Activated CD4-positive, alpha-beta memory T cell treated with anti-CD3 and anti-CD28 coated beads for 36 hours (primary cell): Measurements from ENCODE around the gene KLF8. TPM values are rescaled to one million over a fixed set of nuclear protein-coding genes. Genes with fewer than 3 reads are reported as not detected.
A peak's percentile ranks its signal among the peaks of the same experiment; 100 is the strongest.
"Not testable (repeated sequence)": the region's sequence is repeated elsewhere in the genome, so short reads cannot be mapped to it uniquely, and the experiment has no call there.

Experiments
- CTCF ChIA-PET: fragments of 350-600 bp; sonication (Branson Sonifier 250); formaldehyde crosslinking; loops from one replicate; lab custom pipeline; 2021; ENCODE audit warnings: antibody characterized with exemption, inconsistent platforms; lab: Charles Lee
- POLR2A ChIA-PET: fragments of 350-600 bp; sonication (Branson Sonifier 250); formaldehyde crosslinking; loops from one replicate; lab custom pipeline; 2021; ENCODE audit warnings: antibody characterized with exemption; lab: Charles Lee
- DNase-seq: peaks from one replicate; pipeline ENCODE4 v3.0.0-alpha.2; 2020
- H3K27ac Mint-ChIP-seq: one replicate; pipeline ENCODE4 v1.8.0; 2021; ENCODE audit warnings: mixed read lengths
- H3K27me3 Mint-ChIP-seq: one replicate; pipeline ENCODE4 v1.8.0; 2021; ENCODE audit warnings: mixed read lengths
- H3K36me3 Mint-ChIP-seq: one replicate; pipeline ENCODE4 v1.8.0; 2021; ENCODE audit warnings: mixed read lengths
- H3K4me1 Mint-ChIP-seq: one replicate; pipeline ENCODE4 v1.8.0; 2021; ENCODE audit warnings: low read depth, mixed read lengths
- H3K4me3 Mint-ChIP-seq: one replicate; pipeline ENCODE4 v1.8.0; 2021; ENCODE audit warnings: mild to moderate bottlenecking, mixed read lengths
- H3K9me3 Mint-ChIP-seq: one replicate; pipeline ENCODE4 v1.8.0; 2021; ENCODE audit warnings: mixed read lengths
- intact Hi-C: fragments of 100-400 bp; cut with micrococcal nuclease; formaldehyde crosslinking; loops from one replicate; pipeline ENCODE4 v1.15.1; 2023
- total RNA-seq, 2 experiments: library from RNA; stranded (reverse); gene quantifications; one replicate each; pipeline ENCODE4 v1.2.3, GENCODE V29; 2021

The KLF8 gene
- 1 to 10 TPM; 3.2 to 4.4 TPM for total RNA-seq

DNA sequence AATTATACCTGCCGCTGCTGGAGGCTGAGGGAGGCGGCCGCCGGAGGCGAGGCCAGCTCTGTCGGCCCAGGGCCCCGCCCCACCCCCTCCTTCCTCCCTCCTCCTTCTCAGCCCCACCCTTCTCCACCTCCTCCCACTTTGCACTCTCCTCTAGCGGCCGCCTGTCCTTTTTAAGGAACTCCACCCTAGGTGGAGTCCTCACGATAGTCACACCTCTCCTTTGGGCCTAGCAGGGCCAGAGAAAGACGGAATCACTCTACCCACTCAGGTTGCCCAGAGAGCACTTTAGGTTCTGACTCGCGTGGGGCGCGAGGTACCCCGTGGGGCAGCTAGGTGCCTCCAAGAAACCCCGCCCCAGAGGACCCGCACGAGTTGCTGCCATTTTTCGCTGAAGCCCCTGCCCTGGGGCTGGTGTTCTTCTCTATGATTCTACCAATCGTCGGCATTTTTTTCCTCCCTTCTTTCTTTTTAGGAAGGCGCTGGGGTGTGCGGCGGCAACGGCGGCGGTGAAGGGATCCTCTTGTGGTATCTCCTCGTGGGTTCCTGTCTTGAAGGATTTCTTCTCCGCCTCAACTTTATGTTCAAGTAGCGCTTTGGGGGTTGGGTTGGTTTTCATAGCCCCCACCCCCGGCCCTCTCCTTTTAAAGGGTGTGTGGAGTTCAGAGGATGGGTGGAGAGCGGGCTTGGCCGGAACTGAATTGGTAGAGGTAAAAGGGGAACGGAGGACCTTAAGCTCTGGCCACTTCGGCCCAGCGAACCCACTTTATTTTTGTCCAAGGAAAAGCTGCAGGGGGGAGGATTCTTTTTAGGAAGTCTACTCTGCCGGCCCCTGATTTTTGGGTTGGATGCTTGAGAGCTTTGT is at the start of gene KLF8:
Gene KLF8 (plus strand): TSS at position 136 of the 862 bp plus-strand sequence. CDS start 979 bp downstream, outside the sequence.
- ChIA-PET POLR2A (interaction anchor here (1.7 kb wide), 1 partner anchor 496 kb away, joined by 7 read pairs; the partner anchor contains the start of gene NBDY), CTCF (interaction anchor here (0.7 to 1.9 kb wide), 4 partner anchors 15 to 588 kb away, joined by 3 to 9 read pairs (median 4); no protein-coding TSS in a partner anchor)

DNA sequence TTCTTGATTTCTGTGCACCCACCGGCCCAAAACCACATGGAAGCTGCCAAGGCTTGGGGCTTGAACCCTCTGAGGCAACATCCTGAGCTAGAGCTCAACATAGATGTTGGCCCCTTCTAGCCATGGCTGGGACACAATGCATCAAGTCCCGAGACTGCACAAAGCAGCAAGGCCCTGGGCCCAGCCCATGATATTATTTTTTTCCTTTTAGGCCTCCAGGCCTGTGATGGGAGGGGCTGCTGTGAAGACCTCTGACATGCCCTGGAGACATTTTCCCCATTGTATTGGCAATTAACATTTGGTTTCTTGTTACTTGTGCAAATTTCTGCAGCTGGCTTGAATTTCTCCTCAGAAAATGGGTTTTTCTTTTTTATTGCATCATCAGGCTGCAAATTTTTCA is 25.2 kb upstream of the KLF8 start:
- H3K27me3 Mint-ChIP-seq, POLR2A ChIA-PET, H3K27ac Mint-ChIP-seq, H3K4me1 Mint-ChIP-seq, CTCF ChIA-PET, intact Hi-C loops, DNase-seq, H3K4me3 Mint-ChIP-seq, H3K36me3 Mint-ChIP-seq: not testable (repeated sequence)
- peaks cover 17% of the 10 kb centered on the region for H3K9me3 Mint-ChIP-seq

More for the DNA sequence above, at the start of gene KLF8:
- peak; percentile 61 for DNase-seq
- H3K27ac Mint-ChIP-seq, result no peak within 1 kb of the TSS
- no peaks in the 10 kb centered on the region for H3K36me3 Mint-ChIP-seq
- no peaks in the 10 kb centered on the region for H3K9me3 Mint-ChIP-seq
- intact Hi-C loops, result loop anchor here (2.0 to 5.0 kb wide), 2 partner anchors 324 to 500 kb away; no protein-coding TSS in a partner anchor
- H3K27me3 Mint-ChIP-seq, result no peaks in the 10 kb centered on the region
- peak within 1 kb of the TSS; percentile 72 for H3K4me3 Mint-ChIP-seq
- H3K4me1 Mint-ChIP-seq, result peaks cover 12% of the 10 kb centered on the region

DNA sequence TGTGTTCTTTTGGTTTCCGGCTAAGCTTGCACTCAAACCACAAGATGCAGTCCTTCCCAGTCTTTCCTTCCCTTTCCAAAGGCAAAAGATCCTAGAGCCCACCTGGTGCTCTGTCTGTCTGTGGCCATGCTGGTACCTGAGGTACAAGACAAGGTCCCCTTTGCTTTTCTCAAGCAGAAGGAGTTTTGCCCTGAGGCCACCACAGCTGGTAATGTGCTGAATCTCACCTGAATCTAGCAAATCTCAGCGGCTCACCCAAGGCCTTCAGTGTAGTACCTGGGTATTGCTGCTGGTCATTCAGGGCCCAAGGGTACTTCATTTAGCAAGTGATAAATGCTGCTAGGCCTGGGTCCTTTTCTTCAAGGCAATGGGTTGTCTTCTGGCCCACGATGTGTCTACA is 20.5 kb upstream of the KLF8 start:
- Mint-ChIP-seq H3K9me3 (peaks cover 6% of the 10 kb centered on the region), H3K27me3 (no peaks in the 10 kb centered on the region), H3K4me1 (no peaks in the 10 kb centered on the region), H3K36me3 (no peaks in the 10 kb centered on the region), H3K27ac (no peak overlapping the region), H3K4me3 (no peak overlapping the region)
- ChIA-PET POLR2A (no interaction called here), CTCF (no interaction called here)
- intact Hi-C loops, result no loop called here
- DNase-seq, result no peak

DNA sequence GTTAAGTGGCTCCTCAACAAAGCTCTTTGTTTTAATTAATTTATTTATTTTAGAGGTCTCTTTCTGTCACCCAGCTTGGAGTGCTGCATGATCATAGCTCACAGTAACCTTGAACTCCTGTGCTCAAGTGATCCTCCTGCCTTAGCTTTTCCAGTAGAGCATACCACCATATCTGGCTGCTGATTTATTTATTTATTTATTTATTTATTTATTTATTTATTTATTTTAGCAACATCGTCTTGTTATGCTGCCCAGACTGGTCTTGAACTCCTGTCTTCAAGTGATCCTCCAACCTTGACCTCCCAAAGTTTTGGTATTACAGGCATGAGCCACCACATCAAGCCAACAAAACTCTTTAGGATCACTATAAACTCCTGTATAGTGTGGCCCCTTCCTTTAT is 15.8 kb upstream of the KLF8 start:
- Mint-ChIP-seq H3K4me1 (no peaks in the 10 kb centered on the region), H3K27ac (no peak overlapping the region), H3K36me3 (no peaks in the 10 kb centered on the region), H3K4me3 (no peak overlapping the region), H3K9me3 (no peaks in the 10 kb centered on the region), H3K27me3 (no peaks in the 10 kb centered on the region)
- intact Hi-C loops, result no loop called here
- ChIA-PET POLR2A (no interaction called here), CTCF (no interaction called here)
- DNase-seq, result no peak

DNA sequence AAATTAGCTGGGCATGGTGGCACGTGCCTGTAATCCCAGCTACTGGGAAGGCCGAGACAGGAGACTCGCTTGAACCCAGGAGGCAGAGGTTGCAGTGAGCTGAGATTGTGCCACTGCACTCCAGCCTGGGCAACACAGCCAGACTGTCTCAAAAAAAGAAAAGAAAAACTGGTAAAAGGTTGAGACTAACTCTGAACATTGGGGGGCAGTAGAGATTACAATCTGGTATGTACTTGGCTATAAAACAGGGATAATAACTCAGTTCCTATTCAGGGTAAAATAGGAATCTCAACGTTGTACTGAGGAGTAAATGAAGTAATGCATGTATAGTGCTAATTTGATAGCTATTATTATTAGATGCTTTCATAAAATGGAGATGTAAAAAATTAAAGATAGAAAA is 12.5 kb upstream of the KLF8 start:
- H3K36me3 Mint-ChIP-seq, result no peaks in the 10 kb centered on the region

DNA sequence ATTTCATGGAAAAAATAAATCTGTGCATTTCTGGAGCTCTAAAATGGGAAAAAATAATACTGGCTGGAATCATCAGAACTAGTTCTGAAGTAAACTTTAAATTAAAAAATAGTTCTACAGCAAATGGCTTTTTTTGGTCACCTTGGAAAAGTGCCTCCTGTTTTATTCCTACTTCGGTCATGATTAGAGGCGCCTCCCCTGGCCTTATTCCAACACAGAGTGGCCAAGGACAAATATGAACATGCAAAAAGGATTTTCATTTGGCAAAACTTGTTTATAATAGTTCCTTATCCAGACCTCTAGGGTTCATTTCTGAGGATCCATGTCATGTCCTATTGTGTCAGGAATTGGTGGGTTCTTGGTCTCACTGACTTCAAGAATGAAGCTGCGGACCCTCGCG is 11.1 kb upstream of the KLF8 start:
- H3K4me1 Mint-ChIP-seq, result no peaks in the 10 kb centered on the region
- no peaks in the 10 kb centered on the region for H3K36me3 Mint-ChIP-seq
- no peak overlapping the region for H3K27ac Mint-ChIP-seq
- ChIA-PET POLR2A (no interaction called here), CTCF (no interaction called here)
- H3K9me3 Mint-ChIP-seq, result no peaks in the 10 kb centered on the region
- H3K4me3 Mint-ChIP-seq, result no peak overlapping the region
- no peak for DNase-seq
- H3K27me3 Mint-ChIP-seq, result no peaks in the 10 kb centered on the region
- intact Hi-C loops, result no loop called here

More for the DNA sequence above, 12.5 kb upstream of the KLF8 start:
- ChIA-PET CTCF (interaction anchor here (0.7 to 0.8 kb wide), 2 partner anchors 8 to 29 kb away, joined by 3 read pairs; no protein-coding TSS in a partner anchor), POLR2A (no interaction called here)
- DNase-seq, result no peak
- Mint-ChIP-seq H3K27ac (no peak overlapping the region), H3K9me3 (no peaks in the 10 kb centered on the region), H3K27me3 (no peaks in the 10 kb centered on the region), H3K4me1 (no peaks in the 10 kb centered on the region), H3K4me3 (no peak overlapping the region)
- intact Hi-C loops, result loop anchor here (1.0 kb wide), 1 partner anchor 507 kb away; no protein-coding TSS in a partner anchor

DNA sequence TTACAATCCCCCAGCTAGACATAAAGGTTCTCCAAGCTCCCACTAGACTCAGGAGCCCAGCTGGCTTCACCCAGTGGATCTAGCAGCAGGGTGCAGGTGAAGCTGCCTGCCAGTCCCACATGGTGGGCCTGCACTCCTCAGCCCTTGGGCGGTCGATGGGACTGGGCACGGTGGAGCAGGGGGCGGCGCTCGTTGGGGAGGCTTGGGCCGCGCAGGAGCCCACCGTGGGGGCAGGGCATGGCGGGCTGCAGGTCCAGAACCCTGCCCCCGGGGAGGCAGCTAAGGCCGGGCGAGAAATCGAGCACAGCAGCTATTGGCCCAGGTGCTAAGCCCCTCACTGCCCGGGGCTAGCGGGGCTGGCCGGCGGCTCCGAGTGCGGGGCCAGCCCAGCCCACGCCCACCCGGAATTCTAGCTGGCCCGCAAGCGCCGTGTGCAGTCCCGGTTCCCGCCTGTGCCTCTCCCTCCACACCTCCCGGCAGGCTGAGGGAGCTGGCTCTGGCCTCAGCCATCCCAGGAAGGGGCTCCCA is 9.6 kb upstream of the KLF8 start:
- intact Hi-C loops, result no loop called here
- H3K36me3 Mint-ChIP-seq, result no peaks in the 10 kb centered on the region
- no peak overlapping the region for H3K27ac Mint-ChIP-seq
- ChIA-PET POLR2A (no interaction called here), CTCF (no interaction called here)
- no peak overlapping the region for H3K4me3 Mint-ChIP-seq
- no peaks in the 10 kb centered on the region for H3K4me1 Mint-ChIP-seq
- no peaks in the 10 kb centered on the region for H3K9me3 Mint-ChIP-seq
- H3K27me3 Mint-ChIP-seq, result no peaks in the 10 kb centered on the region
- DNase-seq, result no peak

DNA sequence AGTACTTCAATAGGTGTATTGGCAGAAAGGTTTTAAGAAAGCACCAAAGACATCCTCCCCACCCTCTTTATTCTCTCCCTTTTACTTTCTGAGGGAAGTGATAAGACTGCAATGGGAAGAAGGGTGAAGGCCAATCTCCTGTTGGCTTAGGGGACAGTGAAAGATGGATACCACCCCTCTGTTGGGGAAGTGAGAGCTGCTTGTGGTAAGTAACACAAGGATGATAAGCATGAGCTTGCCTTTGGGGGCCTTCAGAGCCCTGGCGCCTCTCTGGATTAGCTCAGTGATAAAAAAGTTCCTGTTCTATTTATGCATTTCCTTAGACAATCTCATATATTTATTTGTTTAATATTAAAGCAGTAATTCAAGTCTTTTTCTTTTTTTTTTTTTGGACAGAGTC is 5.2 kb upstream of the KLF8 start:
- H3K4me1 Mint-ChIP-seq, result no peaks in the 10 kb centered on the region
- ChIA-PET CTCF (no interaction called here), POLR2A (no interaction called here)
- no peaks in the 10 kb centered on the region for H3K9me3 Mint-ChIP-seq
- H3K36me3 Mint-ChIP-seq, result no peaks in the 10 kb centered on the region
- H3K27ac Mint-ChIP-seq, result no peak overlapping the region
- DNase-seq, result no peak
- intact Hi-C loops, result no loop called here
- no peaks in the 10 kb centered on the region for H3K27me3 Mint-ChIP-seq
- no peak overlapping the region for H3K4me3 Mint-ChIP-seq

DNA sequence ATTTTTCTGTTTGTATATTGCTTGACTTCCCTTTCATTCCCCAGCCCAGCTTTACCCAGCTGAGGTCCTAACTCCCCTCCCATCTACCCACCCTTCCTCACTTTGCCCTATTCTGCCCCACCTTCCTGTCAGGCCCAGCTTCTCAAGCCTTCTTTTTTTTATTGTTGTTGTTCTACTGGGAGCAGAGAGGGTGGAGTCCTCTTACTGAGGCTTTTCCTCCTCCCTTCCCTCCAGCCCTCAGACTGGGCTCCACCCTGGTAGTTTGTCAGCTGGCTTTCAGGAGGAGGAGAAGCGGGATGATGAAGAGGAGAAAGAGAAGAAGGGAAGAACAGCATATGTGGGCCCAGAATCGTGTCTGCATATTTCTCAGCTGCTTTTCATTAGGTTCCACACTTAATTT is 3.2 kb upstream of the KLF8 start:
- no peak overlapping the region for H3K27ac Mint-ChIP-seq
- no peaks in the 10 kb centered on the region for H3K27me3 Mint-ChIP-seq
- ChIA-PET POLR2A (no interaction called here), CTCF (interaction anchor here (1.2 to 1.8 kb wide), 3 partner anchors 9 to 498 kb away, joined by 3 to 6 read pairs (median 4); no protein-coding TSS in a partner anchor)
- intact Hi-C loops, result no loop called here
- no peak overlapping the region for H3K4me3 Mint-ChIP-seq
- H3K4me1 Mint-ChIP-seq, result peaks cover 5% of the 10 kb centered on the region
- no peak for DNase-seq
- H3K36me3 Mint-ChIP-seq, result no peaks in the 10 kb centered on the region
- no peaks in the 10 kb centered on the region for H3K9me3 Mint-ChIP-seq

DNA sequence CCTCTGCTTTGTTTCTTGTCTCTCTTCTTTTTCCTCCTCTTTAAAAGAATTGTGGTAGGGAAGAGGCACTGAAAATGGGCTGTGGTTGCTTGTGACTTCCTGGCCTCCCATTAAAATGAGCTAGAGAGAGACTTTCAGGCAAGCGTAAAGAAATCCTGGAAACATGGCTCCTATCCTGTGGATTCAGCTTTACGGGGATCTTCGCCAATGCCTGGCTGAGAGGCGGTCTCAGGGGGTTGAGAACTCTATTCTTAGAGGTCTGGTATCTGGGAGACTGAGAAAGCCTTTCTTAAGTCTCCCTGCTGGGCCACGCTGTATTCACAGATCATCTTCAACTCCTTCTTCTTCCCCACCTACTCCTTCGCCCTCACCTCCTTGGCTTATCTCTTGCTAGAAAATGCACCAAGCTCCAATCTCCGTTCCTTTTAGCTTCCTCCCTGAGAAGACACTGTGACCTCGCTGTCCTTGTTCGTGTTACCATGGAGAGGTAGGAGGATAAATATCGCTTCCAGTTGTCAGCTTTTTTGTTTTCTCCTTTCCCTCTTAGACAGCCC is 542 bp upstream of the KLF8 start:
- CTCF ChIA-PET, result interaction anchor here (1.5 kb wide), 1 partner anchor 16 kb away, joined by 4 read pairs; no protein-coding TSS in a partner anchor
- H3K27me3 Mint-ChIP-seq, result no peaks in the 10 kb centered on the region
- POLR2A ChIA-PET, result no interaction called here

DNA sequence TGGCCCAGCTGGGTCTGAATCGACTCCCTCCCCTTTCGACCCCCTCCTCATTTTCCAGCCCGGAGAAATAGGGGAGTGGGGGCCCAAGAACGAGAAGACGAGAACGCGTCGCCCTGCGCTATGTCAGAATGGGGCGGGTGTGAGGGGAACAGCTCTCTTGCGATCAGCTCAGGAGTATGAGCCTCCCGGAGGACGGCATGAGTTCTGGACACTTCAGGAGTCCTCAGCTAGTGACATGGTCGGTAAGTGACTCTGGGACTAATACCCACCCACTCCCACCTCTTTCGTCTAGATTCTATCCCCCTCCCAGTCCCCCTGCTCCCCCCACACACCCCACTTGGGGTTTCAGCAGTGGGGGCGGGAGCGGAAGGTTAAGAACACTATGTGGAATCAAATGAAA is 944 bp downstream of the KLF8 start:
- peak overlapping the region; percentile 72 for H3K4me3 Mint-ChIP-seq
- no peaks in the 10 kb centered on the region for H3K9me3 Mint-ChIP-seq
- ChIA-PET POLR2A (interaction anchor here (1.7 kb wide), 1 partner anchor 496 kb away, joined by 7 read pairs; the partner anchor contains the start of gene NBDY), CTCF (interaction anchor here (0.7 to 1.9 kb wide), 3 partner anchors 16 to 589 kb away, joined by 3 to 9 read pairs (median 3); no protein-coding TSS in a partner anchor)
- no peak for DNase-seq
- H3K36me3 Mint-ChIP-seq, result no peaks in the 10 kb centered on the region
- H3K27me3 Mint-ChIP-seq, result no peaks in the 10 kb centered on the region
- no peak overlapping the region for H3K27ac Mint-ChIP-seq
- intact Hi-C loops, result loop anchor here (2.0 to 5.0 kb wide), 2 partner anchors 324 to 499 kb away; no protein-coding TSS in a partner anchor
- peaks cover 12% of the 10 kb centered on the region for H3K4me1 Mint-ChIP-seq

More for the DNA sequence above, 542 bp upstream of the KLF8 start:
- Mint-ChIP-seq H3K36me3 (no peaks in the 10 kb centered on the region), H3K4me3 (peak overlapping the region; percentile 30), H3K27ac (no peak overlapping the region), H3K4me1 (peaks cover 12% of the 10 kb centered on the region), H3K9me3 (no peaks in the 10 kb centered on the region)
- no peak for DNase-seq
- intact Hi-C loops, result loop anchor here (2.0 to 5.0 kb wide), 2 partner anchors 323 to 501 kb away; no protein-coding TSS in a partner anchor
